OCI-LY7 (cell line): ENCODE measurements around the gene PLCB1. TPM values are rescaled to one million over a fixed set of nuclear protein-coding genes. Genes with fewer than 3 reads are reported as not detected.

Source experiments
- BruUV-seq: library from RNA; stranded (reverse); fragments of 400-500 nt; replicated peaks from 2 replicates; lab custom pipeline; 2021; lab: Mats Ljungman, UMichigan
- CTCF ChIA-PET: fragments of 300-600 bp; sonication (Branson Sonifier 250); formaldehyde crosslinking; loops from one replicate; lab custom pipeline; 2022; ENCODE audit warnings: antibody characterized with exemption; ENCODE audit not compliant: unreplicated experiment; lab: Charles Lee
- POLR2A ChIA-PET: fragments of 300-600 bp; sonication (Branson Sonifier 250); formaldehyde crosslinking; loops from one replicate; lab custom pipeline; 2022; ENCODE audit warnings: antibody characterized with exemption; lab: Charles Lee
- DNase-seq: peaks from one replicate; pipeline ENCODE4 v3.0.0-alpha.2; 2015; ENCODE audit warnings: low spot score
- H2AFZ ChIP-seq: fragments of 200-600 bp; sonication (generic), shearing (Covaris generic); 2 replicates; pipeline ENCODE4 v1.6.1; 2014; ENCODE audit warnings: mild to moderate bottlenecking, antibody characterized with exemption, low read length, moderate library complexity
- H3K27ac ChIP-seq: fragments of 200-600 bp; sonication (generic); 2 replicates; pipeline ENCODE4 v1.5.1; 2014; ENCODE audit warnings: mixed run types, low read depth, mild to moderate bottlenecking, moderate library complexity, low read length, inconsistent platforms; ENCODE audit not compliant: poor library complexity, severe bottlenecking
- H3K36me3 ChIP-seq: fragments of 200-600 bp; sonication (generic); 2 replicates; pipeline ENCODE4 v1.6.1; 2014; ENCODE audit warnings: mild to moderate bottlenecking, antibody characterized with exemption, low read length, moderate library complexity, mixed read lengths; ENCODE audit not compliant: insufficient read depth
- H3K4me1 ChIP-seq: fragments of 200-600 bp; sonication (generic); 2 replicates; pipeline ENCODE4 v1.5.1; 2014; ENCODE audit warnings: mild to moderate bottlenecking, low read length; ENCODE audit not compliant: insufficient read depth, poor library complexity, severe bottlenecking
- H3K4me2 ChIP-seq: fragments of 200-600 bp; sonication (generic); 2 replicates; pipeline ENCODE4 v1.6.1; 2014; ENCODE audit warnings: mild to moderate bottlenecking, low read length
- H3K4me3 ChIP-seq: fragments of 200-600 bp; sonication (generic); 2 replicates; pipeline ENCODE4 v1.5.1; 2014; ENCODE audit warnings: mild to moderate bottlenecking, low read depth, low read length; ENCODE audit not compliant: poor library complexity, severe bottlenecking
- H3K79me2 ChIP-seq: fragments of 200-600 bp; sonication (generic); 2 replicates; pipeline ENCODE4 v1.6.1; 2016; ENCODE audit warnings: low read depth, mild to moderate bottlenecking, low read length, moderate library complexity, mixed read lengths; ENCODE audit not compliant: insufficient read depth
- H3K9me2 ChIP-seq: fragments of 200-600 bp; sonication (generic); 2 replicates; pipeline ENCODE4 v1.6.1; 2016; ENCODE audit warnings: mild to moderate bottlenecking, low read length, mixed read lengths; ENCODE audit not compliant: insufficient read depth
- H3K9me3 ChIP-seq: fragments of 200-600 bp; sonication (generic); 2 replicates; pipeline ENCODE4 v1.6.1; 2014; ENCODE audit warnings: mild to moderate bottlenecking, mixed run types, low read length, mixed read lengths
- H4K20me1 ChIP-seq: fragments of 200-600 bp; sonication (generic); 2 replicates; pipeline ENCODE4 v1.6.1; 2014; ENCODE audit warnings: mild to moderate bottlenecking, antibody characterized with exemption, low read length, moderate library complexity, mixed read lengths; ENCODE audit not compliant: insufficient read depth
- EZH2phosphoT487 ChIP-seq: fragments of 200-600 bp; sonication (generic); IDR thresholded peaks from 2 replicates; pipeline ENCODE4 v1.6.1; 2018; ENCODE audit warnings: low read depth, borderline replicate concordance, mild to moderate bottlenecking, mixed run types, antibody characterized with exemption, low read length, moderate library complexity, mixed read lengths
- intact Hi-C: fragments of 100-400 bp; cut with micrococcal nuclease; formaldehyde crosslinking; loops from one replicate; pipeline ENCODE4 v1.10.0; 2022; ENCODE audit not compliant: unreplicated experiment
- total RNA-seq, 2 experiments: library from RNA; depleted of rRNA in 1 of 2; stranded (reverse); fragments of >200 nt in 1 of 2; shearing (Covaris generic) in 1 of 2; gene quantifications; 2 replicates each; pipeline ENCODE4 v1.2.3, GENCODE V29; 2014 to 2022
- TF ChIP-seq, protein P1 (sequence below): fragments of 200-600 bp; sonication (generic); conservative IDR thresholded peaks from 2 replicates; pipeline ENCODE4 v1.5.1; 2014; ENCODE audit warnings: mild to moderate bottlenecking, antibody characterized with exemption, low read length, moderate library complexity, mixed read lengths

The PLCB1 gene
- total RNA-seq, 2 experiments from 2014 or later, result 14.6 to 30.5 TPM

DNA sequence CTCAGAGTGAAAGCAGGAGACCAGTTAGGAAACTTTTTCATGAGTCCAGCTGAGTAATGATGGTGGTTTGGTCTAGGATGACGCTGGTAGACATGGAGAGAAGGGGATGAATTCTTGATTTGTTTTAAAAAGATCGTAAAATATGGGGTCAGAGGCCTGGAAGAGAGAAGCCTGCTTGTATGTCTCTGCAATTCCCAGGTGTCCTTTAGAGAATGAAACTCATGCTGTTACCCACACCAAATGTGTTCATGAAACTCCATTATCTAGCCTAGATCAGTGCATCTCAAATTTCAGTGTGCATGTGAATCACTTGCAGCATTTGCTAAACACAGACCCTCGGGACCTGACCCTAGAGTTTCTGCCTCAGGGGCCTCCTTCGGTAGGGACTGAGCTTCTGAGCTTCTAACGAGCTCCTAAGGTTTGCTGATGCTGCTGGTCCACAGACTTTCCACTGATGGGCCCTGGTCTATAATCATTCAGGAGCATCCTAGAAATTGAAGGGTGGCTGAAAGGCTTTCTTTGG is 634.9 kb downstream of the PLCB1 start:
- BruUV-seq, result no TSS peak
- ChIA-PET CTCF (no interaction called here), POLR2A (no interaction called here)
- Histone ChIP-seq H2AFZ (no peak overlapping the region), H3K27ac (no peak overlapping the region), H3K4me2 (no peak overlapping the region), H3K9me3 (no peaks in the 10 kb centered on the region), H3K36me3 (no peaks in the 10 kb centered on the region), H4K20me1 (no peaks in the 10 kb centered on the region), H3K79me2 (no peaks in the 10 kb centered on the region), H3K9me2 (no peaks in the 10 kb centered on the region), H3K4me1 (no peaks in the 10 kb centered on the region), H3K4me3 (no peak overlapping the region)
- TF ChIP-seq EZH2phosphoT487, result no peak
- TF ChIP-seq, protein P1, sequence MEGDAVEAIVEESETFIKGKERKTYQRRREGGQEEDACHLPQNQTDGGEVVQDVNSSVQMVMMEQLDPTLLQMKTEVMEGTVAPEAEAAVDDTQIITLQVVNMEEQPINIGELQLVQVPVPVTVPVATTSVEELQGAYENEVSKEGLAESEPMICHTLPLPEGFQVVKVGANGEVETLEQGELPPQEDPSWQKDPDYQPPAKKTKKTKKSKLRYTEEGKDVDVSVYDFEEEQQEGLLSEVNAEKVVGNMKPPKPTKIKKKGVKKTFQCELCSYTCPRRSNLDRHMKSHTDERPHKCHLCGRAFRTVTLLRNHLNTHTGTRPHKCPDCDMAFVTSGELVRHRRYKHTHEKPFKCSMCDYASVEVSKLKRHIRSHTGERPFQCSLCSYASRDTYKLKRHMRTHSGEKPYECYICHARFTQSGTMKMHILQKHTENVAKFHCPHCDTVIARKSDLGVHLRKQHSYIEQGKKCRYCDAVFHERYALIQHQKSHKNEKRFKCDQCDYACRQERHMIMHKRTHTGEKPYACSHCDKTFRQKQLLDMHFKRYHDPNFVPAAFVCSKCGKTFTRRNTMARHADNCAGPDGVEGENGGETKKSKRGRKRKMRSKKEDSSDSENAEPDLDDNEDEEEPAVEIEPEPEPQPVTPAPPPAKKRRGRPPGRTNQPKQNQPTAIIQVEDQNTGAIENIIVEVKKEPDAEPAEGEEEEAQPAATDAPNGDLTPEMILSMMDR, result no peak
- intact Hi-C loops, result no loop called here
- DNase-seq, result no peak

DNA sequence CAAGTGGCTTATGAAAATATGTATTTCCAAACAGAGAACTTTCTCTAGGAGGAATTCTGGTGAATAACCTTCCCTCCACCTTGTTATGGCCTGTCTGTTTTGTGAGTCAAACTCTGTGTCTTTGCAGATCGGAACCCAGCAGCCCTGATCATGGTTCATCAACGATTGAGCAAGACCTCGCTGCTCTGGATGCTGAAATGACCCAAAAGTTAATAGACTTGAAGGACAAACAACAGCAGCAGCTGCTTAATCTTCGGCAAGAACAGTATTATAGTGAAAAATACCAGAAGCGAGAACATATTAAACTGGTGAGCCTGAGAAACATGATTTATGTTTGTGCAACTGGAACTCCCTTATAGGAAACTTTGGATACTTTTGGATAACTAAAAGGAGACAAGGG is 642.3 kb downstream of the PLCB1 start:
- Histone ChIP-seq H3K9me3 (no peaks in the 10 kb centered on the region), H3K4me1 (no peaks in the 10 kb centered on the region)

DNA sequence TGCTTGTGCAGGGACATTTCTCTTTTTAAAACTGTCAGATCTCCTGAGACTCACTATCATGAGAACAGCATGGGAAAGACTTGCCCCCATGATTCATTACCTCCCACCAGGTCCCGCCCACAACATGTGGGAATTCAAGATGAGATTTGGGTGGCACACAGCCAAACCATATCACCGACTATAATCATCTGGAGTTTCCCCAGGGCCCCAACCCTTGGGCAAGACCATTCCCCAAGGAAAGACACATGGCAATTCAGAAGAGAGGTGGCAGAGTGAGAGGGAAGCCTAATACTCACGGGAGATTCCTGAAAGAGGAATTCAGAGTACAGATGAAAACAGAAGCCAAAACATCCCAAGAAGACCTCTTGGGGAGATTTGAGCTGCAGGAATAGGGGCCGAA is 645.8 kb downstream of the PLCB1 start:
- TF ChIP-seq, protein P1, result no peak
- no peak for TF ChIP-seq EZH2phosphoT487
- ChIA-PET CTCF (no interaction called here), POLR2A (interaction anchor here (0.5 kb wide), 1 partner anchor 526 kb away, joined by 6 read pairs; no protein-coding TSS in a partner anchor)
- Histone ChIP-seq H4K20me1 (no peaks in the 10 kb centered on the region), H3K4me3 (no peak overlapping the region), H2AFZ (no peak overlapping the region), H3K4me2 (no peak overlapping the region), H3K4me1 (no peaks in the 10 kb centered on the region), H3K9me3 (no peaks in the 10 kb centered on the region), H3K9me2 (no peaks in the 10 kb centered on the region), H3K27ac (no peak overlapping the region), H3K36me3 (no peaks in the 10 kb centered on the region), H3K79me2 (no peaks in the 10 kb centered on the region)
- no peak for DNase-seq
- intact Hi-C loops, result no loop called here
- no TSS peak for BruUV-seq

More for the DNA sequence above, 642.3 kb downstream of the PLCB1 start:
- Histone ChIP-seq H3K4me3 (no peak overlapping the region), H3K4me2 (no peak overlapping the region), H3K79me2 (no peaks in the 10 kb centered on the region), H4K20me1 (no peaks in the 10 kb centered on the region), H2AFZ (no peak overlapping the region), H3K27ac (no peak overlapping the region), H3K9me2 (no peaks in the 10 kb centered on the region), H3K36me3 (no peaks in the 10 kb centered on the region)
- no peak for DNase-seq
- TF ChIP-seq, protein P1, result no peak
- TF ChIP-seq EZH2phosphoT487, result no peak
- CTCF ChIA-PET, result no interaction called here
- POLR2A ChIA-PET, result interaction anchor here (0.7 kb wide), 1 partner anchor 229 kb away, joined by 4 read pairs; no protein-coding TSS in a partner anchor
- intact Hi-C loops, result no loop called here
- BruUV-seq, result no TSS peak
